CD8-positive, alpha-beta memory T cell (primary cell): ENCODE measurements around the gene COG5. TPM values are rescaled to one million over a fixed set of nuclear protein-coding genes. Genes with fewer than 3 reads are reported as not detected.

Source experiments
- CTCF ChIA-PET: fragments of 350-600 bp; sonication (Branson Sonifier 250); formaldehyde crosslinking; loops from one replicate; lab custom pipeline; 2021; ENCODE audit warnings: antibody characterized with exemption; lab: Charles Lee
- POLR2A ChIA-PET: fragments of 350-600 bp; sonication (Branson Sonifier 250); formaldehyde crosslinking; loops from one replicate; lab custom pipeline; 2021; ENCODE audit warnings: antibody characterized with exemption; lab: Charles Lee
- DNase-seq, 5 donors: peaks; one replicate each; pipeline versions ENCODE4 v3.0.0 to v3.0.0-alpha.2; 2020 to 2022; ENCODE audit warnings: mixed read lengths in 1 of 5
- H3K27ac ChIP-seq: one replicate; pipeline ENCODE4 v1.7.0; 2013; ENCODE audit warnings: low read depth, mild to moderate bottlenecking, low read length, moderate library complexity
- H3K27me3 ChIP-seq: 2 replicates; pipeline ENCODE4 v1.7.0; 2013; ENCODE audit warnings: low read length, mild to moderate bottlenecking; ENCODE audit not compliant: insufficient read depth, poor library complexity, severe bottlenecking
- H3K36me3 ChIP-seq: 2 replicates; pipeline ENCODE4 v1.7.0; 2013; ENCODE audit warnings: mild to moderate bottlenecking, low read length, moderate library complexity; ENCODE audit not compliant: insufficient read depth
- H3K4me1 ChIP-seq: 2 replicates; pipeline ENCODE4 v1.7.0; 2013; ENCODE audit warnings: mild to moderate bottlenecking, low read length, moderate library complexity; ENCODE audit not compliant: insufficient read depth
- H3K4me3 ChIP-seq: 2 replicates; pipeline ENCODE4 v1.7.0; 2013; ENCODE audit warnings: mild to moderate bottlenecking, low read length
- H3K9me3 ChIP-seq: 2 replicates; pipeline ENCODE4 v1.7.0; 2013; ENCODE audit warnings: mild to moderate bottlenecking, low read length
- H3K27ac Mint-ChIP-seq, 8 donors: one replicate each; pipeline ENCODE4 v1.8.0; 2020 to 2021; ENCODE audit warnings: mixed read lengths in 8 of 8, mild to moderate bottlenecking in 6 of 8, inconsistent platforms in 3 of 8, moderate library complexity in 3 of 8
- H3K27me3 Mint-ChIP-seq, 2 donors: one replicate each; pipeline ENCODE4 v1.8.0; 2020 to 2021; ENCODE audit warnings: mixed read lengths in 2 of 2, mild to moderate bottlenecking in 1 of 2, moderate library complexity in 1 of 2
- H3K36me3 Mint-ChIP-seq, 3 donors: one replicate each; pipeline ENCODE4 v1.8.0; 2020 to 2021; ENCODE audit warnings: mixed read lengths in 3 of 3, inconsistent platforms in 1 of 3, mild to moderate bottlenecking in 1 of 3
- H3K4me1 Mint-ChIP-seq, 3 donors: one replicate each; pipeline ENCODE4 v1.8.0; 2020 to 2021; ENCODE audit warnings: mixed read lengths in 3 of 3, inconsistent platforms in 1 of 3, mild to moderate bottlenecking in 1 of 3
- H3K4me3 Mint-ChIP-seq, 7 donors: one replicate each; pipeline ENCODE4 v1.8.0; 2020 to 2021; ENCODE audit warnings: mixed read lengths in 7 of 7, mild to moderate bottlenecking in 6 of 7, moderate library complexity in 4 of 7, inconsistent platforms in 2 of 7
- H3K9me3 Mint-ChIP-seq, 5 donors: one replicate each; pipeline ENCODE4 v1.8.0; 2020 to 2022; ENCODE audit warnings: mixed read lengths in 5 of 5, mild to moderate bottlenecking in 3 of 5, moderate library complexity in 2 of 5, inconsistent platforms in 1 of 5
- polyA plus RNA-seq: library from polyadenylated mRNA; unstranded; fragments of 300-500 nt; fragmentation: Illumina TruSeq; gene quantifications from one replicate; pipeline ENCODE4 v1.2.3, GENCODE V29; 2021
- total RNA-seq, 2 experiments: library from RNA; stranded (reverse); gene quantifications; one replicate each; pipeline ENCODE4 v1.2.3, GENCODE V29; 2021

COG5 gene
- total and polyA plus RNA-seq, 3 experiments from 2014 or later: 29.2 to 39.4 (median 38.9) TPM

DNA sequence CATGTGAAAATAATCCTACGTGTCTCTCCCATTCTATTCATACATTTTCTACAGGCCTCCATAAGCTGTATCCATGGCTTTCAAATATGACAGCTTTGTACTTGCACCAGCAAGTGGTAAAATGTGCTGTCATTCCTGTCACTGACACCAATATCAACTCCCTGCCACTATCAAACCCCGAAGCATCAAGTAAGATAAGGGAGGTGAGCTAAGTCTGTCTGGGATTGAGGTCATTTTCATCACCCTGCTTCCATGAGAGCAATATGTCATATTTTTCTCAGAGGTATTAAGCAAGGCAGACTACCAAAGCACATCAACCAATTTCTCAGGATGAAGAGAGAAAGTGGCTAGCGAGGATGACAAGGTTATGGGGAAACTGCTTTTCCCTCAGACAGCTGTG is 82.8 kb downstream of the COG5 start:
- H3K4me3 Mint-ChIP-seq: no peak overlapping the region
- no peak for DNase-seq
- Histone ChIP-seq H3K9me3 (no peaks in the 10 kb centered on the region), H3K27ac (no peak overlapping the region), H3K4me3 (no peak overlapping the region), H3K27me3 (no peaks in the 10 kb centered on the region), H3K36me3 (no peaks in the 10 kb centered on the region), H3K4me1 (no peaks in the 10 kb centered on the region)
- no peak overlapping the region for H3K27ac Mint-ChIP-seq
- peaks cover 10 to 37% (median 14%) of the 10 kb centered on the region in 3 donors for H3K4me1 Mint-ChIP-seq
- H3K9me3 Mint-ChIP-seq: no peaks in the 10 kb centered on the region
- peaks cover 0 to 2% (median 1%) of the 10 kb centered on the region in 3 donors for H3K36me3 Mint-ChIP-seq
- no peaks in the 10 kb centered on the region for H3K27me3 Mint-ChIP-seq
- POLR2A ChIA-PET: no interaction called here
- CTCF ChIA-PET: interaction anchor here (2.2 kb wide), 1 partner anchor 18 kb away, joined by 6 read pairs; no protein-coding TSS in a partner anchor

DNA sequence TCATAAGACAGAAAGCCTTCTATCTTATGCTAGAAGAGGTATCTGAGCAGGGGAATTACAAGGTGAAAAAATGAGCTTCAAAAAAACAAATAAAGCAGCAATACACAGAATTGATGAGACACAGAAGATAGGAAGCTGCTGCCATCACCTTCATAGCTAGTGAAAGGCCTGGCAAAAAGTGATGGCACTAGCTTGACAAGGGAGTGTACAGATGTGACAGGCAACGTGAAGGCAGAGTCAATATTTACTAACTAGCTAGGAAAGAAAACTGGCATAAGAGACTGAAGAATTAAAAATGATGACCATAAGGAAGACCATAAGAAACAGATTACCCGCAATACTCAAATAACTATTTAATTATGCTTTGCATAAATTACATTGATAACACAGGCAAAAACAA is 84.4 kb downstream of the COG5 start:
- no peak overlapping the region for H3K27ac Mint-ChIP-seq
- H3K4me3 Mint-ChIP-seq: no peak overlapping the region
- H3K4me3 ChIP-seq: no peak overlapping the region
- ChIA-PET CTCF (interaction anchor here (2.2 kb wide), 1 partner anchor 16 kb away, joined by 6 read pairs; no protein-coding TSS in a partner anchor), POLR2A (interaction anchor here (0.7 kb wide), 1 partner anchor 22 kb away, joined by 3 read pairs; no protein-coding TSS in a partner anchor)
- no peaks in the 10 kb centered on the region for H3K4me1 ChIP-seq
- no peaks in the 10 kb centered on the region for H3K36me3 ChIP-seq
- no peaks in the 10 kb centered on the region for H3K9me3 ChIP-seq
- no peak for DNase-seq
- peaks cover 0 to 22% (median 12%) of the 10 kb centered on the region in 3 donors for H3K4me1 Mint-ChIP-seq
- H3K27ac ChIP-seq: no peak overlapping the region
- H3K36me3 Mint-ChIP-seq: peaks cover 0 to 2% (median 1%) of the 10 kb centered on the region in 3 donors
- H3K27me3 ChIP-seq: no peaks in the 10 kb centered on the region
- no peaks in the 10 kb centered on the region for H3K27me3 Mint-ChIP-seq
- H3K9me3 Mint-ChIP-seq: no peaks in the 10 kb centered on the region

DNA sequence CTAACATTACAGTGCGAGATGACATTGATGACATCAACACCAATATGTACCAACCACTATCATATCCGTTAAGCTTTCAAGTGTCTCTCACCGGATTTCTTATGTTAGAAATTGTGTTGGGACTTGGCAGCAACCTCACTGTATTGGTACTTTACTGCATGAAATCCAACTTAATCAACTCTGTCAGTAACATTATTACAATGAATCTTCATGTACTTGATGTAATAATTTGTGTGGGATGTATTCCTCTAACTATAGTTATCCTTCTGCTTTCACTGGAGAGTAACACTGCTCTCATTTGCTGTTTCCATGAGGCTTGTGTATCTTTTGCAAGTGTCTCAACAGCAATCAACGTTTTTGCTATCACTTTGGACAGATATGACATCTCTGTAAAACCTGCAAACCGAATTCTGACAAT is 89.6 kb downstream of the COG5 start:
- CTCF ChIA-PET: no interaction called here
- Mint-ChIP-seq H3K4me3 (no peak overlapping the region), H3K36me3 (peaks cover 0 to 3% (median 0%) of the 10 kb centered on the region in 3 donors)

DNA sequence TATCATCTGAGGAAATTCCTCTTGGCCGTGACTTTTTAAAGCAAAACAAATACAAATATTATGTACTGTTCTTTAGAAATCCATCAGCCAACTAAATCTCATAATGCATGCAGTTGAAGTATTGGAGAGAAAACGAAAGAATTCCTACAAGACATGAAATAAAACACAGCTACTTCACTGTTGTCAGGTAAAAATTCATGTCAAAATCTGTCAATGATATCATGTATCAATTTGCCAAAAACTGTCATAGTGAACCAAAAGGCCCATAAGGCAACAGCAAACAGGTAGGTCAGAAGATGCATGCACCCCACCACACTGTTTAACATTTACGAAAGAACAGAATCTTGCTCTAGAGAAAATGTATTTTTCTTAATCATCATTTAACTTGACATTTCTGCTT is 91.6 kb downstream of the COG5 start:
- ChIA-PET POLR2A (no interaction called here), CTCF (interaction anchor here (1.3 kb wide), 1 partner anchor 9 kb away, joined by 5 read pairs; no protein-coding TSS in a partner anchor)
- H3K4me3 ChIP-seq: no peak overlapping the region
- no peaks in the 10 kb centered on the region for H3K4me1 ChIP-seq
- no peaks in the 10 kb centered on the region for H3K9me3 Mint-ChIP-seq
- H3K27me3 ChIP-seq: no peaks in the 10 kb centered on the region
- H3K9me3 ChIP-seq: no peaks in the 10 kb centered on the region
- H3K4me3 Mint-ChIP-seq: no peak overlapping the region
- no peaks in the 10 kb centered on the region for H3K27me3 Mint-ChIP-seq
- H3K36me3 Mint-ChIP-seq: peaks cover 0 to 2% (median 0%) of the 10 kb centered on the region in 3 donors
- H3K36me3 ChIP-seq: no peaks in the 10 kb centered on the region
- H3K27ac ChIP-seq: no peak overlapping the region
- H3K27ac Mint-ChIP-seq: no peak overlapping the region
- no peak for DNase-seq
- H3K4me1 Mint-ChIP-seq: peaks cover 0 to 14% (median 7%) of the 10 kb centered on the region in 3 donors

More for the DNA sequence above, 89.6 kb downstream of the COG5 start:
- H3K36me3 ChIP-seq: no peaks in the 10 kb centered on the region
- no peaks in the 10 kb centered on the region for H3K27me3 ChIP-seq
- DNase-seq: no peak
- H3K27ac ChIP-seq: no peak overlapping the region
- no peaks in the 10 kb centered on the region for H3K9me3 ChIP-seq
- Mint-ChIP-seq H3K27ac (no peak overlapping the region), H3K4me1 (peaks cover 0 to 16% (median 7%) of the 10 kb centered on the region in 3 donors), H3K27me3 (no peaks in the 10 kb centered on the region), H3K9me3 (no peaks in the 10 kb centered on the region)
- no peak overlapping the region for H3K4me3 ChIP-seq
- no peaks in the 10 kb centered on the region for H3K4me1 ChIP-seq
- POLR2A ChIA-PET: no interaction called here

DNA sequence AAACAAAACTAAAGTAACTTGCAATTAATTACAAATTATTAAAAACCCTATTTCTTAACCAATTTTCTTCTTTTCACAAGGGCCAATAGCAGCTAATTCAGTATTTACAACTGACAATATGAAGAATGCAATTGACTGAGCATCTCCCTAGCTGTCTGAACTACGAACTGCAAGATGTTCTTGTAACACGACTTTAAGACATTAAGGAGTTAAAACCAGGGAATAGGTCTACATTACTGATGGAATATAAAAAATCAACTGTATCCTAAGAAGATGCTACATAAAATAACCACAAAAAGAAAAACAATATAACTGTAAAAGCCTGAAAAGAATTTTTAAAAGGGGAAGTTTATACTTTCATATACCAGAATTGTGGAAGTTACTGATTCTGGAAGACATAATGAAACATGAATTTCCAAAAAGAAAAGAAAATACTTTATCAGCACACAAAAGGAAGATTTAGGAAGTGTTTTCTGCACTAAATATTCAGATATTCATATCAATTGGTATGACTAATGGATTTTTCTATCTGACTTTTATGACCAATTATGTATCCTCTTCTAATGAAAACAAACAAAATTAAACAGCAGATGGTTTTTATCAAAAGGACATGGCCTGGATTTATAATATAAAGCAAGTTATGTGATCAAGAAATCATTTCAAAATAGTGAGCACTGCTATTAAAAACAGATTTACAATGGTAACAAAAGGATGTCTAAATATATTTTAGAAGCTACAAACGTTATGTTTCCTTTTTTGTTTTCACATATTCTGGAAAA is 92.2 kb downstream of the COG5 start:
- POLR2A ChIA-PET: no interaction called here
- Mint-ChIP-seq H3K4me3 (no peak overlapping the region), H3K36me3 (peaks cover 0 to 2% (median 0%) of the 10 kb centered on the region in 3 donors), H3K9me3 (no peaks in the 10 kb centered on the region), H3K27me3 (no peaks in the 10 kb centered on the region), H3K27ac (no peak overlapping the region), H3K4me1 (peaks cover 0 to 14% (median 7%) of the 10 kb centered on the region in 3 donors)
- no peaks in the 10 kb centered on the region for H3K27me3 ChIP-seq
- CTCF ChIA-PET: interaction anchor here (1.3 kb wide), 1 partner anchor 8 kb away, joined by 5 read pairs; no protein-coding TSS in a partner anchor
- no peak overlapping the region for H3K27ac ChIP-seq
- no peak for DNase-seq
- H3K36me3 ChIP-seq: no peaks in the 10 kb centered on the region
- no peaks in the 10 kb centered on the region for H3K4me1 ChIP-seq
- no peak overlapping the region for H3K4me3 ChIP-seq
- H3K9me3 ChIP-seq: no peaks in the 10 kb centered on the region

DNA sequence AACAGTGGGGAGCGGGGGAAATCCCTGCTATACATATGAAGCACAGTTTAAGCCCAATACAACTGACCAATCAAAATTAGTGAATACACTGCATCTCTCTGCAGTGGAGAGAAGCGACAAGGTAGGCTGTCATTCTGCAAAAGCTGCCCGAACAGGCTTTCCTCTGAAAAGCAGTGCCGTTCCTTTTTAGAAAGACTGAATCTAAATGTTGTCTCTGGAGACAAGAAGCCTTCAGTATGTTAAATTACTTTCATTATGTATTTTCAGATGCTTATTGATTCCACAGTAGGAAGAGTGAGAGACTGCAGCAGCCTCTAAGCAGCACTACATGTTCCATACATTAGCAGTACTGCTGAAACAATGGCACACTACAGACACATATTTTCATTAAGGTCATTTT is 93.8 kb downstream of the COG5 start, which contains the start of gene GPR22:
Gene GPR22 (plus strand): TSS at position 129 of the 400 bp plus-strand sequence. CDS start 4,004 bp downstream, outside the sequence.
- Mint-ChIP-seq H3K9me3 (no peaks in the 10 kb centered on the region), H3K36me3 (peaks cover 0 to 2% (median 2%) of the 10 kb centered on the region in 3 donors)
- POLR2A ChIA-PET: no interaction called here

DNA sequence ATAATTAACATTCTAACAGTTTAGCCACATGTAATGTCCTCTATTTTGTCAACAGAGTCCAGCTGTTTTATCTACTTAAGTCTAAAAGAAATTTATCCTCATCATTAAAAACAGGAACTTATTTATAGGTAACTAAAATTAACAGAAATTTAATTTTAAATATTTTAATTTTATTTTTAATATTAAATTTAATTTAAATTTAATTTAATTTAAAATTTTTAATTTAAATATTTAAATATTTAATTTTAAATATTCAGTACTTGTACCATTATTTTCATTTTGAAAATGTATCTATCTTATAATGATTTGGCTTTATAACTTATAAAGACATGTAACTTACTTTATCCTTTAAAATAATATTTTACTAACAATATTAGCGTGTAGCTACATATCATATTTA is 94.9 kb downstream of the COG5 start:
- Mint-ChIP-seq H3K4me1 (peaks cover 7 to 13% (median 8%) of the 10 kb centered on the region in 3 donors), H3K27ac (no peak overlapping the region), H3K4me3 (no peak overlapping the region), H3K9me3 (no peaks in the 10 kb centered on the region), H3K36me3 (peaks cover 0 to 2% (median 0%) of the 10 kb centered on the region in 3 donors), H3K27me3 (no peaks in the 10 kb centered on the region)
- no peaks in the 10 kb centered on the region for H3K36me3 ChIP-seq
- no peak overlapping the region for H3K4me3 ChIP-seq
- CTCF ChIA-PET: no interaction called here
- DNase-seq: no peak
- H3K27me3 ChIP-seq: no peaks in the 10 kb centered on the region
- no peaks in the 10 kb centered on the region for H3K4me1 ChIP-seq
- POLR2A ChIA-PET: no interaction called here
- no peaks in the 10 kb centered on the region for H3K9me3 ChIP-seq
- no peak overlapping the region for H3K27ac ChIP-seq

More for the DNA sequence above, 93.8 kb downstream of the COG5 start, which contains the start of gene GPR22:
- Histone ChIP-seq H3K4me3 (no peak within 1 kb of the TSS), H3K36me3 (no peaks in the 10 kb centered on the region), H3K27ac (no peak within 1 kb of the TSS), H3K9me3 (no peaks in the 10 kb centered on the region), H3K27me3 (no peaks in the 10 kb centered on the region), H3K4me1 (no peaks in the 10 kb centered on the region)
- no peak for DNase-seq
- CTCF ChIA-PET: no interaction called here
- H3K27ac Mint-ChIP-seq: no peak within 1 kb of the TSS
- H3K4me3 Mint-ChIP-seq: no peak within 1 kb of the TSS
- H3K27me3 Mint-ChIP-seq: no peaks in the 10 kb centered on the region
- peaks cover 8 to 13% (median 10%) of the 10 kb centered on the region in 3 donors for H3K4me1 Mint-ChIP-seq

DNA sequence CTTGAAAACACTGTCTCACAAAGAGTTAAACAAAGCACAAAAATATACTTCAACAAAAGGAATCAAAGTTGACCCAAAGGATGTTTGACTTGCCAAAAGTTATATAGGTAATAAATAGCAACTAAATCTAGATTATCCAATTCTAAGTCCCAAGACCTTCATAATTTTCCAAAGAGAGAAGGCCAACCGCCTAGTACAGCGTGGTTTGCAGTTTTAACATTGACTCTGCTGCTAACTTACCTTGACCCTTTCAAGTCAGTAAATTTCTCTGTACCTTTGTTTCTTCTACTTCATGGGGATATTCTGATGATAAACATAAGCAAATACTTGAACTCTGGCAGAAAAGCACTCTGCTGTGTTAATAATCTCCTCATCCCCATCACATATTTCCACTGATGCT is 95.7 kb downstream of the COG5 start:
- ChIA-PET POLR2A (no interaction called here), CTCF (no interaction called here)
- no peaks in the 10 kb centered on the region for H3K27me3 Mint-ChIP-seq
- no peaks in the 10 kb centered on the region for H3K36me3 ChIP-seq
- H3K4me1 Mint-ChIP-seq: peaks cover 7 to 13% (median 8%) of the 10 kb centered on the region in 3 donors
- H3K9me3 Mint-ChIP-seq: no peaks in the 10 kb centered on the region
- H3K27ac ChIP-seq: no peak overlapping the region
- no peak overlapping the region for H3K4me3 Mint-ChIP-seq
- peaks cover 0 to 2% (median 0%) of the 10 kb centered on the region in 3 donors for H3K36me3 Mint-ChIP-seq
- no peak for DNase-seq
- H3K4me3 ChIP-seq: no peak overlapping the region
- no peaks in the 10 kb centered on the region for H3K27me3 ChIP-seq
- H3K27ac Mint-ChIP-seq: no peak overlapping the region
- H3K9me3 ChIP-seq: no peaks in the 10 kb centered on the region
- H3K4me1 ChIP-seq: no peaks in the 10 kb centered on the region
